Duodenal mucosa (tissue), 2 donors: ENCODE results near the gene MAP6D1.
"Not testable (repeated sequence)": the region's sequence is repeated elsewhere in the genome, so short reads cannot be mapped to it uniquely, and the experiment has no call there.

Experiments
- H3K27ac ChIP-seq: one replicate; pipeline ENCODE4 v1.7.0; 2013; ENCODE audit warnings: low read depth, low read length
- H3K27me3 ChIP-seq, 2 donors: one replicate each; pipeline ENCODE4 v1.7.0; 2013; ENCODE audit warnings: low read length in 2 of 2, control low read depth in 1 of 2; ENCODE audit not compliant: insufficient read depth in 2 of 2, control insufficient read depth in 1 of 2
- H3K36me3 ChIP-seq, 2 donors: one replicate each; pipeline ENCODE4 v1.7.0; 2013; ENCODE audit warnings: low read length in 2 of 2, control low read depth in 1 of 2; ENCODE audit not compliant: insufficient read depth in 2 of 2, control insufficient read depth in 1 of 2
- H3K4me1 ChIP-seq, 2 donors: one replicate each; pipeline ENCODE4 v1.7.0; 2013; ENCODE audit warnings: low read length in 2 of 2, control low read depth in 1 of 2; ENCODE audit not compliant: insufficient read depth in 2 of 2, control insufficient read depth in 1 of 2
- H3K4me3 ChIP-seq, 2 donors: one replicate each; pipeline ENCODE4 v1.7.0; 2013; ENCODE audit warnings: low read length in 2 of 2, low read depth in 1 of 2
- H3K9ac ChIP-seq, 2 donors: one replicate each; pipeline ENCODE4 v1.7.0; 2013; ENCODE audit warnings: low read length in 2 of 2, low read depth in 1 of 2
- H3K9me3 ChIP-seq, 2 donors: one replicate each; pipeline ENCODE4 v1.7.0; 2013; ENCODE audit warnings: low read length in 2 of 2, control low read depth in 1 of 2; ENCODE audit not compliant: control insufficient read depth in 1 of 2

The MAP6D1 gene

DNA sequence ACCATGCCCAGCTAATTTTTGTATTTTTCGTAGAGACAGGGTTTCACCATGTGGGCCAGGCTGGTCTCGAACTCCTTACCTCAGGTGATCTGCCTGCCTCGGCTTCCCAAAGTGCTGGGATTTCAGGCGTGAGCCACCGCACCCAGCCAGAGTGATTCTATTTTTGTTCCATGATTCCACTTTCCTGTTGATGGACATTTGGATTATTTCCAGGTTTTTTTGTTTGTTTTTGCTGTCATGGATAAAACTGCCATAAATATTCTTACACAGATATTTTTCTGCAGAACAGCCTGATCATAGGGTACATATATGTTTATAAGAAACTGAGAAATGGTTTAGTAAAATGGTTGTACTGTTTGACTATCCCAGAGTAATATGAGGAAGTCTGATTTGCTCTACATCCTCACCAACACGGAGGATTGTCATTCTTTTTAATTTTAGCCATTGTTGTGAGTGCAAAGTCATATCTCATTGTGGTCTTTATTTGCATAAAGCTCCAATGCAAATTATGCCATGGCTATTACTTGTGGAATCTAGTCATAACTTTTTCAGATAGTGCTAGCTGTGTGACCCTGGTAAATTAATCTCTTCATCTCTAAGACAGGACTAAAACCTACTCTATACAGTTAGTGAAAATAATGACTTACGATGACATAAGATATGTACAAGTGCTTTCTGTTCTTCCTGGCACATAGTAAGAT is 42.7 kb downstream of the MAP6D1 start:
- H3K4me3 ChIP-seq: no peak overlapping the region
- H3K27ac ChIP-seq: no peak overlapping the region
- H3K4me1 ChIP-seq: no peaks in the 10 kb centered on the region
- no peak overlapping the region for H3K9ac ChIP-seq
- no peaks in the 10 kb centered on the region for H3K9me3 ChIP-seq
- peaks cover 19 to 53% of the 10 kb centered on the region in 2 donors for H3K36me3 ChIP-seq
- H3K27me3 ChIP-seq: no peaks in the 10 kb centered on the region

DNA sequence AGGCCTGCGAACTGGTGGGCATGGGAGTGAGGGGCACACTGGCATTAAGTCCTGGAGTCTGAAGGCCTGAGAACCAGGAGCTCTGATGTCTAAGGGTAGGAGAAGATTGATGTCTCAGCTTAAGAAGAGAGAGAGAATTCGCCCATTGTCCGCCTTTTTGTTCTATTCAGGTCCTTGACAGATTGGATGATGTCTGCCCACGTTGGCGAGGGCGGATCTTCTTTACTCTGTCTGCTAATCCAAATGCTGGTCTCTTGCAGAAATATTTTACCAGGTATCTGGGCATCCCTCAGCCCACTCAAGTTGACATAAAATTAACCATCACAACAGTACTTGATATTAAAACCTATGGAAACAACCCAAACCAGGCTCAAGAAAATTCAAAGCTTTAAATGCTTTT is 44.1 kb downstream of the MAP6D1 start:
- H3K9me3 ChIP-seq: no peaks in the 10 kb centered on the region
- H3K4me1 ChIP-seq: no peaks in the 10 kb centered on the region
- no peak overlapping the region for H3K4me3 ChIP-seq
- no peaks in the 10 kb centered on the region for H3K27me3 ChIP-seq
- no peak overlapping the region for H3K27ac ChIP-seq
- H3K36me3 ChIP-seq: peaks cover 18 to 47% of the 10 kb centered on the region in 2 donors
- no peak overlapping the region for H3K9ac ChIP-seq

DNA sequence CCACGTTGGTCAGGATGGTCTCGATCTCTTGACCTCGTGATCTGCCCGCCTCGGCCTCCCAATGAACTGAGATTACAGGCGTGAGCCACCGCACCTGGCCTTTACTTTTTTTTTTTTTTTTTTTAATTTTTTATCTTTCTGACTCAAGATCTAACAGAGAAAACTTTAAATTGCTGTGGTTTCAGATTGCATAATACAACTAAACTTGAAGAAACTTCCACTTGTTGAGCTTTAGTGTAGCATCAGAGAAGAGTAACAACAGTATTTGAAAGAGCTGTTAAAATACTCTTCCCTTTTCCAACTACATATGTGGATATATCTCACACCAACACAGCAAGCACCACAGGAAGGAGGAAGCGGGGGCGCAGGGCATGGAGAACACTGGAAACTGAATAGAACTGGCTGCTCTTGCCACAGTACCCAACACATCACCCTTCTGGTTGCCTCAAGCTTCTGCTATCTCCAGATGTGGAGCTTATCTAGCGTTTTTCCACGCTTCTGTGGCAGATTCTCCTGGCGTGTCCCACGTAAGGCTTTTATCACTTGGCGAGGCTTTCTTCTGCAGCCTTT is 45.4 kb downstream of the MAP6D1 start:
- Histone ChIP-seq H3K27me3 (no peaks in the 10 kb centered on the region), H3K4me1 (peaks cover 0 to 9% of the 10 kb centered on the region in 2 donors), H3K36me3 (peaks cover 15 to 43% of the 10 kb centered on the region in 2 donors), H3K9me3 (no peaks in the 10 kb centered on the region), H3K4me3 (no peak overlapping the region), H3K9ac (no peak overlapping the region), H3K27ac (no peak overlapping the region)

DNA sequence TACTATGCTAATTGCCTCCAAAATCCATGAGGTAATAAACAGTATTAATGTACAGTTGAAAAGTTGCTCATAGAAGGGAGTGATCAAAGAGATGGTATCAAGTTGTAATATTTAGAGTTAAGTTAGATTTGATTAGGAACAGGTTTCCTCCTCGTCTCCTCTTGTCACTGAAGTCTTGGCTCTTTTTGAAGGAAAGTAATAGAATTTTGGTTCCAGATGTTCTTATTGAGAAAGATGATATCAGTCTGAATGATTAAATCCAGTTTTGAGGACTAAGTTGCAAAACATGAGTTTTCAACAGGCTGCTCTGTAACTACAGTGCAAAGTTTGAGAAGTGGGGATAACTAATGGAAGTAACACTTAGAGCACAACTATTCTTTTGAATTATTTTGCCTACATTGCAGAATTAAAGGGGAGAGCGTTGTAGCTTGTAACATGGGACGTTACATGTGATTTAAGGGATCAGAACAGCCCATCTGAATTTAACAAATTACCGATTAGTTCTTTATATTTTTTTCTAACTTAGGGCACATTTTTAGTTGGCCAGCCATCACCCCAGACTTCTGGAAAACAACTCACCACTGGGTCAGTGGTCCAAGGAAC is 48.3 kb downstream of the MAP6D1 start:
- Histone ChIP-seq H3K27ac (no peak overlapping the region), H3K36me3 (peaks cover 30 to 56% of the 10 kb centered on the region in 2 donors), H3K9ac (no peak overlapping the region)

DNA sequence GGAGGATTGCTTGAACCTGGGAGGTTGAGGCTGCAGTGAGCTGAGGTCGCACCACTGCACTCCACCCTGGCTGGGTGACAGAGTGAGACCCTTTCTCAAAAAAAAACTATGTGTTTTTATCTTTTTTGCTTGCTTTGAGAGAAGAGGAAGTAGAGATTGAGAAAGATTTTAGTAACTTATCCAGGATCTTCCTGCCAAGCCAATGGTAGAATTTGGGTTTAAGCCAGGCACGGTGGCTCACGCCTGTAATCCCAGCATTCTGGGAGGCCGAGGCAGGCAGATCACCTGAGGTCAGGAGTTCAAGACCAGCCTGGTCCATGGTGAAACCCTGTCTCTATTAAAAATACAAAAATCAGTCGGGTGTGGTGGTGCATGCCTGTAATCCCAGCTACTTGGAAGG is 48.9 kb downstream of the MAP6D1 start:
- H3K4me1 ChIP-seq, H3K27me3 ChIP-seq, H3K4me3 ChIP-seq, H3K9ac ChIP-seq, H3K27ac ChIP-seq, H3K9me3 ChIP-seq: not testable (repeated sequence)
- peaks cover 30 to 55% of the 10 kb centered on the region in 2 donors for H3K36me3 ChIP-seq

More for the DNA sequence above, 48.3 kb downstream of the MAP6D1 start:
- H3K4me3 ChIP-seq: no peak overlapping the region
- peaks cover 0 to 9% of the 10 kb centered on the region in 2 donors for H3K4me1 ChIP-seq
- no peaks in the 10 kb centered on the region for H3K9me3 ChIP-seq
- no peaks in the 10 kb centered on the region for H3K27me3 ChIP-seq

DNA sequence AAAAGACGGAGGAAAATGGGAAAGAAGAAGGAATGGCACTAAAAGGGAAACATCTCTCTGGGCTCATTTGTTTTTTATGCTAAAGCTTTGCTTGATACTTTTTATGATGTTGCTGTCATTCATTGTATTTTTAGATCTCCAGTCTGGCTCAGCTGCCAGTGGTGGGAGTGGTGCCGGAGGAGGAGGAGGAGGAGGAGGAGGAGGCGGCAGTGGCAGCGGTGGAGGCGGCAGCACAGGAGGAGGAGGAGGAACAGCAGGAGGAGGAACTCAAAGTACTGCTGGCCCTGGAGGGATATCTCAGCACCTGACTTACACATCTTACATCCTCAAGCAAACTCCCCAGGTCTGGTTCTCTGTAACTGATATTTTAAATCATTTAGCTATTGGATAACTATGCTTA is 49.6 kb downstream of the MAP6D1 start:
- Histone ChIP-seq H3K27me3 (no peaks in the 10 kb centered on the region), H3K9me3 (no peaks in the 10 kb centered on the region), H3K4me1 (peaks cover 0 to 9% of the 10 kb centered on the region in 2 donors), H3K4me3 (no peak overlapping the region), H3K9ac (no peak overlapping the region), H3K27ac (no peak overlapping the region), H3K36me3 (peaks cover 26 to 49% of the 10 kb centered on the region in 2 donors)

DNA sequence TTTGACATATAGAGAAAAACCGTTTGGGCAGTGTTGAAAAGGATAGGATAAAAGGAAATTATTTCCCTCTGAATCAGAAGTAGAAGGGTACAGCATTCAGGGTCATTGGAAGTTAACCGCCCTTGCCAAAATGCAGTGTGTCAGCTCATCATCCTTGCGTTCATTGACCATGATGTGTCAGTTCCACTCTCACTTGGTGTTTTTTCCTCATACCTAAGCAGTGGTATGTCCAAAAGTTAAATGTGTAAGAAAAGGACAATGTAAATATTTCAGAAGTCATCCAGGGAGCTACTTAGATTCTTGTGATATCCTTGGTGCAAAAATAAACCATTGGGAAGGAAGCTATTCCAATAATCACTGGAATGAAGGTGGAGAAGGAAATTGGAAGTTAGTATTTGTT is 50.7 kb downstream of the MAP6D1 start:
- H3K4me1 ChIP-seq: peaks cover 0 to 9% of the 10 kb centered on the region in 2 donors
- H3K36me3 ChIP-seq: peaks cover 23 to 41% of the 10 kb centered on the region in 2 donors
- no peak overlapping the region for H3K9ac ChIP-seq
- no peak overlapping the region for H3K27ac ChIP-seq
- no peaks in the 10 kb centered on the region for H3K9me3 ChIP-seq
- no peaks in the 10 kb centered on the region for H3K27me3 ChIP-seq
- no peak overlapping the region for H3K4me3 ChIP-seq

DNA sequence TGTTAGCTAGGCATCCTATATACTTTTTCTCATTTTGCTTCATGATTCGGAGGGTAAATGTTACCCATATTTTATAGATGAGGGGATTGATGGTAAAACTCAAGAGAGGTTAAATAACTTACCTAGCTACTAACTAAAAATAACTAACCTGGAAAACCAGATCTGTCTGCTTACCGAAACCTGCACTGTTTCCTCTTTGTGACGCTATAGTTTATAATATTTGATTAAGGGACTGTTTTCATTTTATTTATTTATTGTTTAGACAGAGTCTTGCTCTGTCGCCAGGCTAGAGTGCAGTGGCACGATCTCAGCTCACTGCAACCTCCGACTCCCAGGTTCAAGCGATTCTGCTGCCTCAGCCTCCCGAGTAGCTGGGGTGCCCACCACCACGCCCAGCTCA is 55.9 kb downstream of the MAP6D1 start:
- Histone ChIP-seq H3K4me3 (no peak overlapping the region), H3K36me3 (peaks cover 22 to 28% of the 10 kb centered on the region in 2 donors), H3K9ac (no peak overlapping the region), H3K27me3 (no peaks in the 10 kb centered on the region), H3K27ac (no peak overlapping the region), H3K4me1 (peaks cover 4 to 6% of the 10 kb centered on the region in 2 donors), H3K9me3 (no peaks in the 10 kb centered on the region)

DNA sequence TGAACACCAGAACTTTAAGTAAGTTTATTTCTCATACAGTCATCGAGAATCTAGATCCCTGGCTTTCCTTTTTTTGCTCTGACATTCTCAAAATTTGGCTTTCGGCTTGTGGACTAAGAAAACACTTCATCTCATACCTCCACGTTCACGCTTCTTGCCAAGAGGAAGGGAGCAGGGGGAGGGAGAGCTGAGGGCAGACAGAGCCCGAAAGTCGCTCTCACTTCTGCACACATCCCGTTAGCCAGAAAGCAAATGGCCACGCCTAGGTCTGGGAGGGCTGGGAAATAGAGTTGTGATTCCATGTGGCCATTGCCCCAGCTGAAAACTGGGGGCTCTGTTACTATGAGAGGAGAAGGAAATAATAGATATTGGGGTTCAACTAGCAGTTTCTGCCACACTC is 57.3 kb downstream of the MAP6D1 start:
- Histone ChIP-seq H3K27me3 (no peaks in the 10 kb centered on the region), H3K9me3 (no peaks in the 10 kb centered on the region), H3K4me1 (peaks cover 4 to 6% of the 10 kb centered on the region in 2 donors), H3K27ac (no peak overlapping the region), H3K36me3 (peaks cover 14 to 23% of the 10 kb centered on the region in 2 donors), H3K4me3 (no peak overlapping the region), H3K9ac (no peak overlapping the region)

DNA sequence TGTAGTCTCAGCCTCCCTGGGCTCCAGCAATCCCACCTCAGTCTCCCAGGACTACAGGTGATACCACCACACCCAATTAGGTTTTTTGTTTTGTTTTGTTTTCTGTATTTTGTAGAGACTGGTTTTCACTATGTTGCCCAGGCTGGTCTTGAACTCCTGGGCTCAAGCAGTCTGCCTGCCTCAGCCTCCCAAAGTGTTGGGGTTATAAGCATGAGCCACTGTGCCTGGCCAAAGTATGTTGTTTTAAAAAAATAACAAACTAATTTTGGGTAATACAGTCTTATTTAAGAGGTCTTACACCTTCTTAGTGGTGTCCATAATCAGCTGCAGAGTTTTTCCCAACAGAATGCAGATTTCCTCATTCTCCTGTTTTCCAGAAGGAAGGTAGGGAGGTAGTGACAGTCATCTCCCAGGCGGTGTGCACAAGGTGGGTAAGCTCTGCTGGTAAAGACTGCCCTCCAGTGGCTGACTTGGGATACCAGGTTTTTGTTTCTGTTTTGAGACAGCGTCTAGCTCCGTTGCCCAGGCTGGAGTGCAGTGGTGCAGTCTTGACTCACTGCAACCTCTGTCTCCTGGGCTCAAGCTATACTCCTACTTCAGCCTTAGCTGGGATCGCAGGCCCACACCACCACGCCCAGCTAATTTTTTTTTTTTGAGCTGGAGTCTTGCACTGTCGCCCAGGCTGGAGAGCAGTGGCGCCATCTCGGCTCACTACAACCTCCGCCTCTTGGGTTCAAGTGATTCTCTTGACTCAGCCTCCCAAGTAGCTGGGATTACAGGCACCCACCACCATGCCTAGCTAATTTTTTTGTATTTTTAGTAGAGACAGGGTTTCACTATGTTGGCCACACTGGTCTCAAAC is 58.4 kb downstream of the MAP6D1 start:
- no peak overlapping the region for H3K9ac ChIP-seq

More for the DNA sequence above, 58.4 kb downstream of the MAP6D1 start:
- H3K4me1 ChIP-seq: peaks cover 4 to 6% of the 10 kb centered on the region in 2 donors
- H3K9me3 ChIP-seq: no peaks in the 10 kb centered on the region
- peaks cover 8 to 22% of the 10 kb centered on the region in 2 donors for H3K36me3 ChIP-seq
- no peak overlapping the region for H3K4me3 ChIP-seq
- H3K27ac ChIP-seq: no peak overlapping the region
- H3K27me3 ChIP-seq: no peaks in the 10 kb centered on the region
